Measurements from ENCODE around the gene STUB1.
"Not testable (repeated sequence)": the region's sequence is repeated elsewhere in the genome, so short reads cannot be mapped to it uniquely, and the experiment has no call there.

Gene STUB1

GRCh38 chr16:680967-681745 lies 946 bp downstream of the STUB1 start:
- peak in 1 of 2 experiments; percentile 18 for DNase-seq

DNA sequence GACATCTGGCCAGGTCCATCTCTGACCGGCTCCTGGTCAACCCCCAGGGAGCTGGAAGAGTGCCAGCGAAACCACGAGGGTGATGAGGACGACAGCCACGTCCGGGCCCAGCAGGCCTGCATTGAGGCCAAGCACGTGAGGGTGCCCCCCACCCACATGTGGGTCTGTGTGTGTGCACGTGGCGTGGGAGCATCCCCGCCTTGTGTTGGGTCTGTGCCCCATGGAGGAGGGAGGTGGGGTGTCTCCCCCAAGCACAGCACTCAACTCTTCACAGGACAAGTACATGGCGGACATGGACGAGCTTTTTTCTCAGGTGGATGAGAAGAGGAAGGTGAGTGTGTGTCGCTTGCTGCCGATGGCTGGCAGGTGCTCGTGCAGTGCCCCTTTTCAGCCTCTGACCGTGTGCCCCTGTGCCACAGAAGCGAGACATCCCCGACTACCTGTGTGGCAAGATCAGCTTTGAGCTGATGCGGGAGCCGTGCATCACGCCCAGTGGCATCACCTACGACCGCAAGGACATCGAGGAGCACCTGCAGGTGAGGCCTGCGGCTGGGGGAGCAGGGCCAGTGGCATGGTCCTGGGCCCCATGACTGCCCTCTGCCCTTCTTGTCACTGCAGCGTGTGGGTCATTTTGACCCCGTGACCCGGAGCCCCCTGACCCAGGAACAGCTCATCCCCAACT lies 1.7 kb downstream of the STUB1 start:
- DNase-seq = peak in 1 of 2 experiments; percentile 5

DNA sequence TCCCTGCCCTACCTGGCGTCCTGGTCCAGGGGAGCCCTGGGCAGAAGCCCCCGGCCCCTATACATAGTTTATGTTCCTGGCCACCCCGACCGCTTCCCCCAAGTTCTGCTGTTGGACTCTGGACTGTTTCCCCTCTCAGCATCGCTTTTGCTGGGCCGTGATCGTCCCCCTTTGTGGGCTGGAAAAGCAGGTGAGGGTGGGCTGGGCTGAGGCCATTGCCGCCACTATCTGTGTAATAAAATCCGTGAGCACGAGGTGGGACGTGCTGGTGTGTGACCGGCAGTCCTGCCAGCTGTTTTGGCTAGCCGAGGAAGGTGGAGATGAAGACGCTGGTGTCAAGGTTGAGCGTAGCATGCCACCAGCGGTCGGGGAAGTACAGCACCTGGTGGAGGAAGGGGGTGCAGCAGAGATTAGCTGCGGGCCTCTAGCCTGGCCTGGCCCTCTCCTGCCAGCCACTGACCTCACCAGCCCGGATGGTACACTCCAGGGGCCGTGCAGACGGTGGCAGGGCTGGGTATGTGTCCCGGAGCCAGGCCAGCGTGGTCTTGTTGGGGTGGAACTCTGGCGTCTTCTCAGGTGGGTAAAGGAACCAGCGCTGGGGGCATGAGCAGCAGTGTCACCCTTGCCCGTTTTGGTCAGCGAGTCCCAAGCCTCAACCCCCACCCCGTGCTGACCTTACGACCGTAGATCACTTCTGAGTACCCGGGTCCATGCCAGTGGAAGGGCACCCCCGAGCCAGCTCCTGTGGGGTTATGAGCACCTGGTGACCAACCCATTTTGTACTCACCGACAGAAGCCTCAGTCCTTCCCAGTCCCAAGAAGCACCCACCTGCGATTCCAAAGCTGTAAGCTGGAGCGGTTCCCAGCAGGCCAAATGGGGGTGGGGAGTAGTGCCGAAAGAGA lies 2.5 kb downstream of the STUB1 start:
- DNase-seq = no peak

DNA sequence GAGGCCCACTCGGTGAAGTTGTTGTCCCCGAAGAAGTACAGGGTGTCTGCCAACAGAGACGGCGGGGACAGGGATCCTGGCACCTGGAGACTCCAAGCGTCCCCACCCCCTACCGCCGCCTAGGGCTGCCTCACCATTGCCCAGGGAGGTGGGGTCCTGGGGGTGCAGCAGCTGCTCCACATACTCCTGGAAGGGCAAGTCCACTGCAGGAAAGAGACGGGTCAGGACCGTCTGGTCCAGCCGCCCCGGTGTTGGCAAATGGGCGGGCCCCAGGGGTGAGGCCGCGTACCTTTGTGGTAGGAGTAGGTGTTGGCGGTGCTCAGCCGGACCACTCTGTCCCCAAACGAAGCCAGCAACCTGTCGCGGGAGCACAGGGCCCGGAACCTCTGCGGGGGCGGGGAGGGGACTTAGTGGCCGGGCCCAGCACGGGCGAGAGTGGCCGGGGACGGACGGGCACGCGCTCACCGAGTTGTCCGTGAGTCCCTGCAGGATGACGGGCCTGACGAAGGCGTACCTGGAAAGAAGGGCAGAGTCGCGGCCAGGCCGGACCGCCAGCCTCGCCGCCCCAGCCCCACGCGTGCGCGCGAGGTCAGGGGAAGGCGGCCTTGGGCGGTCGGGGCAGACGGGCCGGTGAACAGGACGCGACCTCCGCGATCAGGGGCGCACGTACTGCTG lies 3.3 kb downstream of the STUB1 start:
- no peak for DNase-seq

- DNase-seq = peak; percentile 70 to 80
Observed at GRCh38 chr16:684071-684794, 4.0 kb downstream of the STUB1 start, which contains the start of gene JMJD8. Gene JMJD8 (minus strand): TSS chr16:684334. CDS start chr16:684319, 15 bp downstream.

GRCh38 chr16:684961-685696 lies 4.9 kb downstream of the STUB1 start:
- DNase-seq = no peak

DNA sequence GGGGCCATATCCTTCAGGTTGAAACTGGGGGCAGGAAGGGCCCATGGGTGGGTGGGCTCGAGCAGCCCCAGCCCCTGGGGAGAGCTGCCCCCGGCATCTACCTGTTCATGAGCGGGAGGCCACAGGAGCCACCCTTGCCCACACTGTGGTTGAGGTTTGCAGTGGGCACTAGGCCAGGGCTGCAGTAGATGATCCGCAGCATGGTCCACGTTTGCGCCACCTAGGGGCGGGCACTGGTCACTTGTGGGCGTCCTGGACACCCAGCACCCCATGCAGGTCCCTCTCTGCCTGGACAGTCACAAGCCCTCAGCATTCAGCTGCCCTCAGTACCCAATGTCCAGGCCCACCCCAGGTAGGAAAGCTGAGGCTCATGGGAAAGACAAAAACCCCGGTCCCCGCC lies 5.8 kb downstream of the STUB1 start:
- peak in 1 of 2 experiments; percentile 20 for DNase-seq

DNA sequence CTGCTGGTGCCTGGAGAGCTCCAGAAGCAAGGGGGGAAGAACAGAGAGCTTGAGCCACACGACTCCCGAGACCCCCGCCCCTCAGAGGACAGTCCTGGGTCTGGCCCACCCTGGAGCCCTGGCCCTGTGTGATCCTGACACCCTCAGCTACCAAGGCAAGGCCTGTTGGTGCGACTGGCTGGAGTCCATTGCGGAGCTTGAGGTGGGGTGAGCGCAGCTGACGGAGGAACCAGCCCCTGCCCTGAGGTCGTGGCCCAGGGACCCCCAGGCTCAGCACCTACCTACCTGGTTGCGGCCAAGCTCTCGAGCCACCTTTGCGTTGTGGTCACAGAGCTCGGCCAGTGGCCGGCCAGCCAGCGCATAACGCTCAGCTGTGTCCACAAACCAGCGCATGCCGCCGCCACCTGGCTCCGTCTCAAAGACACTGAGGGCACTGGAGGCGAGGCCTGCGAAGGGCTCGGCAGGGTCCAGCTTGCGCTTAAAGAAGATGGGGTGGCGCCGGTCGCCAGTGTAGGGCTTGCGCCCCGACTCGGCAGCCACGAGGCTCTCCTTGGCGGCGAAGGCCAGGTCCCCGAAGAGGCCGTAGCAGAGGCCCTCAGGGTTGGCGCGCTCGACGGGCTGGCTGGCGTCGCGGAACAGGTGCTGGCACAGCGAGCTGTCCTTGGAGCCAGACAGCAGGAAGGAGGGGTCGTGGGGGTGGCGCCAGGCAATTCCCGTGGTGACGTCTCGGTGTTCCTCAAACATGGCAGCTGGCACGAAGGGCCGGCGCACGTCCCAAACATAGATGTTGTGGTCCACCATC lies 6.5 kb downstream of the STUB1 start:
- no peak for DNase-seq

GRCh38 chr16:687499-687898 lies 7.3 kb downstream of the STUB1 start:
- DNase-seq = no peak

DNA sequence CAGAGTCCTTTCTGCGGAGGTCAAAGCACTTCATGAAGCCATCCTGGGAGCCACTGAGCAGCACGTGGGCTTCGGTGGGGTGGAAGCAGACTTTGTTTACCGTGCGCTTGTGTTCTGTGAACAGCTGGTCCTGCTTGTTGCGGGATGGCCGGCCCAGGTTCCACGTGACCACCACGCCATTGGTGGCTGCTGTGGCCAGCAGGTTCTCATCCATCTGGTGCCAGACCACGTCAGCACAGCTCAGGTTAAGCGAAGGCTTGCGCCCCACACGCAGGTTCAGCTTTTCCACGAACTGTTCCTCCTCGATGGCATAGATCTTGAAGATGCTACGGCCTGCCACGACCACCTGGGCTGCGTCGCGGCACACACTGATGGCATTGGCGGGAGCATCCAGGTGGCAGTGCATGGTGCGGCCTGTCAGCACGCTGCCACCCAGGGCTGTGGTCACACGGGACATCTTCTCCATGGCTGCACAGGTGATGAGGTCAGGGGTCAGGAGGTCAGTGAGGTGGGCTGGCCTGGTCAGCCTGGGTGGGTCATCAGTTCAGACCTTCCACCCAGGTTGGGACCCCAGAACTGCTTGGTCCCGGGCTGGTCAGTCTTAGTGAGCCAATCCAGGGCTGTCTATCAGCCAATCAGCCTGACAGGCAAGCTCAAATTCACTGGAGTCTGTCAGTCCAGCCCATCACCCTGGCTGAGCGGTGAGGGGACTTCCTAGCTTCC lies 9.1 kb downstream of the STUB1 start:
- DNase-seq = no peak

GRCh38 chr16:691242-691641 lies 11.0 kb downstream of the STUB1 start:
- DNase-seq = not testable (repeated sequence)

DNA sequence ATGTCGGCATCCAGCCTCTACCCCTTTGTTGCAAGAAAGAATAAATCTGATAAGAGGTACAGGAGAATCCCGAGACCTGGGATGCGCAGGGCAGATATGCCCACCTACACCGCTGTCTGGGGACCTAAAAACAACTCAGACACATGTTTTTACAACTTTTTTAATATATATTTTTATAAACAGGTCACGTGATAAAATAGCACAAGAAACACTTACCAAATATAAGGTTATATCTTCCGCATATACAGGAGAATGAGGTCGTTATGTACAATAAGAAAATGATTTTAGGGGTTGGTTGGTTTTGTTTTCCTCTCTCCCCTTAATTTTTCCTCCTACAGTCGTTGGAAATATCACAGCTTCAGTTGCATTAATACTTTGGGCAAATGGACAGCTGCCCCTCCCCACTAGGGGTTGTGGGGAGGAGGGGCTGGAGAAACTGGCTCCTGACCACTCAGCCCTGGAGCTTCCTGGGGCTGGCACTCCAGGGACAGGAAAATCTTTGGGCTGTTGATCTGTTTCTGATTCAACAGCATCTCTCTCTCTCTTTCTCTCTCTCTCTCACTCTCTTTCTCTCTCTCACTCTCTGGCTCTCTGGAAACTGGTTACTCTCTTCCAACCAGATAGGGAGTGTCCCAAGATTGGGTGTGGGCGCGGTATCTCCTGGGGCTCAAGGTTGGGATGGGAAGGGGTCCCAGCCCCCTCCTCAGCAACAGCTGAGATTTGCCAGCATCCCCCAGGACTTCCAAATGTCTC lies 12.3 kb downstream of the STUB1 start:
- DNase-seq = no peak

- no peak for DNase-seq
Observed at GRCh38 chr16:693364-693763, 13.2 kb downstream of the STUB1 start.

- no peak for DNase-seq
Observed at GRCh38 chr16:693766-694165, 13.6 kb downstream of the STUB1 start.

DNA sequence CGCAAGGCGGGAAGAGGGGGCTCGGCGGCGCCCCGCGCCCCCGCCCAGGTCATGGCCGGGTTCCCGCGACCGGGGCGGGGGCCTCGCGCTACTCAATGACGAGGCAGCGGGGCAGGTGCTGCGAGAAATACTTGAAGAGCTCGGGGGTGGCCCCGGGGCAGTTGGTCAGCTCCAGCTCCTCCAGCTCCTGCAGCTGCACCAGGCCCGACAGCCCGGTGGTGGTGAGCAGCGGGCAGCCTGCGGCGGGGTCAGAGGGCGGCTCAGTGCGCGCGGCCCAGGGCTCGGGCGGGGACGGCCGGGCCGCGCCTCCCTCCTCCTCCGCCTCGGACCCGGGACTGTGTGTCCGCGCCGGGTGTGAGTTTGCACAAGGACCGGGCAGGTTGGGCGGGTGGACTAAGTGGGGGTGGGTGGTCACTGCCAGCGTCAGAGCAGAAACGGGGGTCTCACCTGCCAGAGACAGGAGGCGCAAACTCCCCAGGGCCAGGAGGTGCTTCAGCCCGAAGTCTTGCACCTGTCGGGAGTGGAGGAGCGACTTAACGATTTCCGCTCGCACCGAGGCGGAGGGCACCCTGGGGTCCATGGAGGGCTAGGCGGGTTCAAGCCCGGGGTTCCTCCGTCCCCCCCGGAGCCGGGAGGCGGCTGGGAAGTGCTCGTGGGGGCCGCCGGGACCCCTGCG lies 14.1 kb downstream of the STUB1 start:
- DNase-seq = no peak

DNA sequence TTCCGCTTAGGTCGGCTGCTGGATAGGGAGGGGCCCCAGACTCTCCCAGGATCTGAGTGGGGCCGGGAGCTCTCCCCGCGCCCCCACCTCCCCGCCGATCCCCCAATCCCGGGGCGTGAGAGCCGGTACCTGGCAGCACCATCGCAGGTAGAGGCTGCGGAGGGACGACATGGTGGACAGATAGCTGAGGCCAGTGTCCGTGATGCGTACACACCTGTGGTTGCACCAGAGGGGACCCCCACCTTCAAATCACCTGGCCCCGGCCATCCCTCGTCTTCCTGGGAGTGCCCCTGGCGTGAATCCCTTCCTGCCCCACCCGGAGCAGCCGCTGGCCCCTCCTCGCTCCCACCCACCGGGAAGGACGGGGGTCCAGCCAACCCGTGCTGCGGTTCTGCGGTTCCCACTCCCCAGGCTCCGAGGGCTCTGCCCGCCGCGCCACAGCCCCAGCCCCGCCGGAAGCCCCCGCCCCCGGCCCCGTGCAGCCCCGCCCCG lies 14.7 kb downstream of the STUB1 start:
- DNase-seq = no peak

DNA sequence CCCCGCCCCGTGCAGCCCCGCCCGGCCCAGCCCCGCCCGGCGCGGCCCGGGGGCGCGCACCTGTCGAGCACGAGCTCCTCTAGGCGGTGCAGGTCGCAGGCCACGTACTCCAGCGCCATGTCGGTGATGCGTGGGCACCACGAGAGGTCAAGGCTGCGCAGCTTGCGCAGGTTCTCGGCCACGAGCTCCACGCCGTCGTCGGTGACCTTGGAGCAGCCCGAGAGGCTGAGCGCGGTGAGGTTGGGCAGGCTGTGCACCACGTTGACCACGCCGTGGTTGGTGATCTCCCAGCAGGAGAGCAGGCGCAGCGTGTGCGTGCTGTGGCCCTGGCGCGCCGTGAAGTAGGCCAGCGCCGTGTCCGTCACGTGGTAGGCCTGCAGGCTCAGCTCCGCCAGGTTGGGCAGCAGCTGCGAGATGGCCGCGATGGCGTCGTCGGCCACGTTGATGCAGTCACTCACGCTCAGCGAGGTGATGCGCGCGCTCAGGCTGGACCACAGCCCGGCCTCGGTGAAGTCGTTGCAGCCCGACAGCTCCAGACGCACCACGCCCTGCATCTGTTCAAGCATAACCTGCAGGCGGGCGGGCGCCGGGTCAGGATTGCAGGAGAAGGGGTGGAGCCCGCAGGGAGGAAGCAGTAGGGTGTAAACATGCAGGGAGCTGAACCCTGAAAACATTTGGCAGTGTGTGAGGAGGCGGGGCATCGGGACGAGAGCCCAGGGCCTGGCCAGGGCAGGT lies 15.3 kb downstream of the STUB1 start:
- no peak for DNase-seq
